Mucosa of descending colon (tissue), 3 donors: Measurements from ENCODE around the gene PIK3R3. TPM values are rescaled to one million over a fixed set of nuclear protein-coding genes. Genes with fewer than 3 reads are reported as not detected.

Experiments
- ATAC-seq: fragments of 200-7000 bp; cut with Tn5 transposase; one replicate; pipeline ENCODE4 v1.9.1; 2020; ENCODE audit warnings: mild to moderate bottlenecking, moderate library complexity
- DNase-seq, 3 donors: peaks; one replicate each; pipeline ENCODE4 v3.0.0-alpha.2; 2020
- H3K36me3 ChIP-seq: fragments of 200-600 bp; one replicate; pipeline ENCODE4 v1.8.0; 2021; ENCODE audit warnings: low read depth, mild to moderate bottlenecking
- H3K4me1 ChIP-seq: fragments of 200-600 bp; one replicate; pipeline ENCODE4 v1.8.0; 2021; ENCODE audit warnings: low read depth, mild to moderate bottlenecking
- H3K4me3 ChIP-seq: fragments of 200-600 bp; one replicate; pipeline ENCODE4 v1.8.0; 2021; ENCODE audit warnings: mild to moderate bottlenecking
- H3K9me3 ChIP-seq: fragments of 200-600 bp; one replicate; pipeline ENCODE4 v1.8.0; 2021; ENCODE audit warnings: mild to moderate bottlenecking
- intact Hi-C, 2 donors: fragments of 100-400 bp; cut with DNase I in 1 of 2; cut with micrococcal nuclease in 1 of 2; formaldehyde crosslinking; loops; one replicate each; pipeline versions ENCODE4 v1.11.0 to v1.11.1; 2022; cut with DNase I, micrococcal nuclease
- total RNA-seq, 3 donors: library from RNA; stranded (reverse); fragmentation: NEBNext Ultra II Directional in 2 of 3; extraction: Animal tissue kit (Norgen Biotek cat#: 25700) in 2 of 3; gene quantifications; one replicate each; pipeline versions ENCODE4 v1.2.1 to v1.2.4, GENCODE V29; 2021 to 2023
- TF ChIP-seq, protein P1 (sequence below): fragments of 200-600 bp; IDR thresholded peaks from one replicate; pipeline ENCODE4 v1.8.0; 2022; ENCODE audit warnings: antibody characterized with exemption, mild to moderate bottlenecking
- donor health status: DM: no; HTN: no; CAD: no; lungs with moderate emphysema.
- donor health status: DM: no; HTN: no; CAD: no.
- donor health status: DM: no; HTN: yes; CAD: no.

PIK3R3 gene
- total RNA-seq, 3 donors from 2014 or later, result 5.9 to 15.6 (median 10.6) TPM

DNA sequence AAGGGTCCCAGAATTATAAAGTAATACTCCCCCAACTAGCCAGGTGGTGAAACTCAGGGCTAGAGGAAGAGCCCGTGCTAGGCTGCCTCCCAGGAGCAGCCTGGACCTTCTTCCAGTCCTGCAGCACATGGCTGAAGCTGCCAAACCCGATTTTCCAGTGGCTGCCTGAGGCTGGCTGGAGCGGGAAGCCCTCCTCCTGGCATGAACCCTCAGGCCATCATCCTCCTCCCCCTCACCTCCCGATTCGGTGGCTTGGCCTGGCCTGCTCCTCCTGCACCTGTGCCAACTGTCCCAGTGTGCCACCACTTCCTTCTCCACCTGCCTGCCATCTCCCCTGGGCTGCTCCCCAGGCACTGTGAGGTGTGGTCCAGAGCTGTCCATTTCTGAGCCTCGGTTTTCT, 39.4 kb upstream of the PIK3R3 start:
- TF ChIP-seq, protein P1, sequence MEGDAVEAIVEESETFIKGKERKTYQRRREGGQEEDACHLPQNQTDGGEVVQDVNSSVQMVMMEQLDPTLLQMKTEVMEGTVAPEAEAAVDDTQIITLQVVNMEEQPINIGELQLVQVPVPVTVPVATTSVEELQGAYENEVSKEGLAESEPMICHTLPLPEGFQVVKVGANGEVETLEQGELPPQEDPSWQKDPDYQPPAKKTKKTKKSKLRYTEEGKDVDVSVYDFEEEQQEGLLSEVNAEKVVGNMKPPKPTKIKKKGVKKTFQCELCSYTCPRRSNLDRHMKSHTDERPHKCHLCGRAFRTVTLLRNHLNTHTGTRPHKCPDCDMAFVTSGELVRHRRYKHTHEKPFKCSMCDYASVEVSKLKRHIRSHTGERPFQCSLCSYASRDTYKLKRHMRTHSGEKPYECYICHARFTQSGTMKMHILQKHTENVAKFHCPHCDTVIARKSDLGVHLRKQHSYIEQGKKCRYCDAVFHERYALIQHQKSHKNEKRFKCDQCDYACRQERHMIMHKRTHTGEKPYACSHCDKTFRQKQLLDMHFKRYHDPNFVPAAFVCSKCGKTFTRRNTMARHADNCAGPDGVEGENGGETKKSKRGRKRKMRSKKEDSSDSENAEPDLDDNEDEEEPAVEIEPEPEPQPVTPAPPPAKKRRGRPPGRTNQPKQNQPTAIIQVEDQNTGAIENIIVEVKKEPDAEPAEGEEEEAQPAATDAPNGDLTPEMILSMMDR, result no peak

DNA sequence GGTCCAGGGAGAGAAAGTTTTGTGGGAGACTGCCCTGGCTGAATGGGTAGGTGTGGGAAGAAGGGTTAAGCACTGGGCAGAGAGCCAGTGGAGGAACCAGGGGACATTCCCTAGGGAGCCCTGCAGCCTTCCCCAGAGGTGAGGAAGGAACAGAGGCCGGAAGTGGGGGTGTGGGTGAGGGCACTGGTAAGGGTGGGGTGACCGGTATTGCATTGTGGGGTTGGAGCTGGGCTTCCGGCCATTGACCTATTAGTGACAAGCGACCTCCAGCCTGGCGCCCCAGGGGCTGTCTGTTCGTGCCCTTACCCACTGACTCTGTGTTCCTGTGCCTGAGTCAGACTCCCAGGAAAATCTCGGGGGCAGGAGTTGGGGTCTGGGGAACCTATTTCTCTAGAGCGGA, 38.9 kb upstream of the PIK3R3 start:
- intact Hi-C loops, result no loop called here

More for the DNA sequence above, 39.4 kb upstream of the PIK3R3 start:
- Histone ChIP-seq H3K4me1 (peaks cover 7% of the 10 kb centered on the region), H3K4me3 (no peak overlapping the region), H3K9me3 (no peaks in the 10 kb centered on the region), H3K36me3 (no peaks in the 10 kb centered on the region)
- intact Hi-C loops, result no loop called here
- peak; percentile 61 to 77 (median 72) for DNase-seq
- peak; percentile 77 for ATAC-seq

DNA sequence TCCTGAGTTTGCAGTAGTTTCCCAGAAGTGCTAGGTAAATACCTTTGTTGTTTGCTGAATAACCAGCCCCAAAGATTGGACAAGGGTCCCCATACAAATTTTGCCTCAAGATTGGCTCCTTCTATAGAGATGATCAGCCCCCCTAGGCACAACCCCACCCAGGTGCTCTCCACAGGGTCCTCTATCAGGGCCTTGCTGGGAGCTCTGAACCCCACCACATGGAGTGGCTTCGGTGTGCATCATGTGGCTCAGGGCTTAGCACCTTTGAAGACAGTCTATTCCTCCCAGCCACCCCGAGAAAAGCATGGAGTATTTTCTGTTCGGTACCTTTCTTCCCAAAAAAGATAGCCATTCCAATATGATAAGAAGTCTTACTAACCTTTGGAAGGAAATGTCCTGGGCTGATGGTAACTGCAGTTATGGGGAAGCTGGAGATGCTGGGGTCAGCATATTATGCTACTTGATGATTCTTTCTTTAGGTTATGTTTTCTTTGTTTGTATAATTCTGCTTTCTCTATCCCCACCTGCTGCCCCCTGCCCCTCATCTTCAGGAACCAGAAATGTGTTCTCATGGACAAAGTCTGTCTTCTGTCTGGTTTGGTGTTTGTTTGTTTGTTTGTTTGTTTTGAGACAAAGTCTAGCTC, 37.5 kb upstream of the PIK3R3 start:
- peaks cover 8% of the 10 kb centered on the region for H3K4me1 ChIP-seq
- no peak overlapping the region for H3K4me3 ChIP-seq
- no peaks in the 10 kb centered on the region for H3K36me3 ChIP-seq
- no peaks in the 10 kb centered on the region for H3K9me3 ChIP-seq
- TF ChIP-seq, protein P1, result no peak
- intact Hi-C loops, result no loop called here
- DNase-seq, result no peak
- no peak for ATAC-seq

More for the DNA sequence above, 38.9 kb upstream of the PIK3R3 start:
- no peaks in the 10 kb centered on the region for H3K9me3 ChIP-seq
- H3K4me1 ChIP-seq, result peaks cover 8% of the 10 kb centered on the region
- H3K36me3 ChIP-seq, result no peaks in the 10 kb centered on the region
- no peak overlapping the region for H3K4me3 ChIP-seq
- TF ChIP-seq, protein P1, result no peak
- ATAC-seq (peak; percentile 13), DNase-seq (no peak)

DNA sequence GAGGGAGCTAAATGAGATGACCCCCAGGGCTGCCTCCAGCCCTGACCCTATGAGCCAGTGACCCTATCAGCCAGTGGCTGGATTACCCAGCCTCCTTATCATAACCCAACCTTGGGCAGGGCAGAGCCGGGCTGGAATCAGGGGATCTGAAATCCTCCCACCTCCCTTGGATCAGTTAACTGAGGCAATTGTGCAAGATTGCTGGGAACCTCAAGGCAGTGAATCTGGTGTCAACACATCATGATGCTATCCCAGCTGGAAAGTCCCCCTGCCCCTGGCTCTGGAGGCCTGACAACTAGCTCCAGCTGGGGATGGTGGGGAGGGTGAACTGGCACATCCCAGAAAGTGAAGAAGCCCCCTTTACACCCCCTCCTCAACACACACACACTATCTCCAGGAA, 36.0 kb upstream of the PIK3R3 start:
- DNase-seq (no peak), ATAC-seq (no peak)
- Histone ChIP-seq H3K4me1 (peaks cover 8% of the 10 kb centered on the region), H3K9me3 (no peaks in the 10 kb centered on the region), H3K36me3 (no peaks in the 10 kb centered on the region), H3K4me3 (no peak overlapping the region)
- TF ChIP-seq, protein P1, result no peak
- intact Hi-C loops, result no loop called here

DNA sequence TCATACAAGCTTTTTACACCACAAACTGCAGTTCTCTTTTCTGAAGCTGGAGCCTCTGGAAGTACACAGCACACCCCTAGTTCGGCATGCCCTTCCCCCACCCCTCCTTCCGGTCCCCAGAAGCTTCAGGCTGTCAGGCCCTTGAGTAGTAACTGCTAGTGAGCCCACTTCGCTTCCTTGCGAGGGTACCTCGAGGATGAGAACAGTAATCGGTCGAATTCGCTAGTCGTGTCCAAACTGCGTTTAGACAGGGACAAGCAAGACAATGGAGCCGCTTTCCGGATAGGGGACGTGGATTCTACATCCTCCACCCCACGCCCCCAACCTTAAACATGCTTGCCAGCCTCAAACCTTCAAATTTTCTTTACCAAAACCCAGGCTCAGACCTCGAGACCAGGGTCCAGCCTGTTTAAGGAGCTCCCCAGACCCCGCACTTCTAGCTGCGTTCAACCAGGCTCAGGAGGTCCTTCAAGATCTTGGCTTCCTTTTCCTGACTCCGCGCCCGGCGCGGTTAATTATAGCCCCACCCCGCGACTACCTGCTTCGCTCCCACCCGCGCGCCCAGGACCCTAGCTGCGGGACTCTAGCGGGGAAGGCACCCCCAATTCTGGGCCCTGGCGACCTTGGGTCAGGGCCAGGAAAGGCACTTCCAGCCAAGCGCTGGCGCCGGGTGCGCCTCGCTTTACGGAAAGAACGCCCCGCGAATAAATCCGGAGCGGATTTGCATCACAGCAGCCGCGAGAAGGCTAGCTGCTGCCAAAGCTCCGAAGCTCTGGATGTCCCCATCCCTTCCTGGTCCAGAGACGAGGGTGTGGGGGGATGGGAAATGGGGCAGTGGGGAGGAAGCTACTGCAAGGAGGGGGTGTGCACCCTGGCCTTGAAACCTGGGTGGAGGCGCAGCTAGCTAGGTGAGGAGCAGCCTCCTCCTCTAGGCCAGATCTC, 34.4 kb upstream of the PIK3R3 start:
- intact Hi-C loops, result no loop called here
- ATAC-seq (peak; percentile 60), DNase-seq (peak; percentile 47 to 63 (median 54))
- TF ChIP-seq, protein P1, result no peak
- Histone ChIP-seq H3K36me3 (no peaks in the 10 kb centered on the region), H3K4me3 (no peak overlapping the region), H3K4me1 (peaks cover 8% of the 10 kb centered on the region), H3K9me3 (no peaks in the 10 kb centered on the region)
